RPMI7951 (cell line): ENCODE measurements around the gene ZFP62. TPM values are rescaled to one million over a fixed set of nuclear protein-coding genes. Genes with fewer than 3 reads are reported as not detected.

Experiments used
- DNase-seq: peaks from one replicate; pipeline ENCODE4 v3.0.0-alpha.2; 2012; ENCODE audit warnings: low read depth
- total RNA-seq: library from RNA; depleted of rRNA; stranded (reverse); fragments of >200 nt; shearing (Covaris generic); gene quantifications from 2 replicates; pipeline ENCODE4 v1.2.3, GENCODE V29; 2014

The ZFP62 gene
- total RNA-seq, 1 experiment from 2014 or later, result 16.0 TPM

GRCh38 chr5:180868960-180869359 lies 7.9 kb upstream of the ZFP62 start:
- DNase-seq, result peak; percentile 66

GRCh38 chr5:180866985-180867384 lies 5.9 kb upstream of the ZFP62 start:
- DNase-seq, result no peak

- DNase-seq, result no peak
Observed at GRCh38 chr5:180865981-180866695, 5.1 kb upstream of the ZFP62 start.

DNA sequence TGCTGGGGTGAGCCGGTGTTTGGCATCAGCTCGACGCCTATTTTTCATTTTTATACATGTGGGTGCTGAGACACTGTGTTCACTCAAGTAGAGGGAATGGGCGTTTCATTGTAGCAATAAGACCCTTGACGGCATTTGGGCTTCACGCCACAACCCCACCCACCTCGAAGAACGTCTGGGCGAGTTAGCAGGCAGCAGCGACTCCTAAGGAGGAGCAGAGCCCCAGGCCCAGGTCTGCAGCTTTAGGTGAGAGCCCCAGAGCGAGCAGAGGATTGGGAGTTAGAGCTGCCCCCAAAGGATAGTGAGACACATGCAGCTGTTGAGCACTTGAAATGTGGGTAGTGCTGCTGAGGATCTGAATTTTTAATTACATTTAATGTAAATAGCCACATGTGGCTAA lies 1.6 kb upstream of the ZFP62 start:
- DNase-seq, result no peak

DNA sequence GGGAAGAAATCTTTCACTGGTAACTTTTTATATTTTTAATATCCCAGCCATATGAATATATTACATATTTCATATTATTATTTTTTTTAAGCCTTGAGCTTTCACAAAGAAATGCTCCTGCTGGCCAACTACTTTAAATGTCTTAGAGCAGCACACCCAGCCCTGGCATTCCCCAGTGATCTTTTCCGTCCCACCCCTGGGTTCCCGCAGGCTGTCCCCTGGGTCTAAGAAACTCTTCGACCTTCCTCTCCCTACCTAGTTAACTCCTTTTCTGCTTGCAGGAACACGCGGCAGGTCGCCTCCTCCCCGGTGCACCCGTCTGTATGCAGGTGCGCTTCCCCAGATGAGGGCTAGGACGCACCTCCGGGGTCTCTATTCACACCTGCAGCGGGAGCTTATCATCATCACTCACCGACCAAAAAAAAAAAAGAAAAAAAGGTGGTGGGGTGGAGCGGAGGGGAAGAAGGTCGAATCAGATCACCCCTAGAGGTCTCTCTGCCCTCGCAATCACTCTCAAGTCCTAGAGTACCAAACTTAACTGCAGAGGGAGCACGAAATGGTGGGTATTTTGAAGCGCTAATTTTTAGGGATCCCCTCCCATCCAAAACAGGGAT lies 696 bp downstream of the ZFP62 start:
- peak; percentile 56 for DNase-seq

GRCh38 chr5:180858586-180858985 lies 2.5 kb downstream of the ZFP62 start:
- no peak for DNase-seq

GRCh38 chr5:180853848-180854176 lies 7.3 kb downstream of the ZFP62 start:
- DNase-seq, result no peak

DNA sequence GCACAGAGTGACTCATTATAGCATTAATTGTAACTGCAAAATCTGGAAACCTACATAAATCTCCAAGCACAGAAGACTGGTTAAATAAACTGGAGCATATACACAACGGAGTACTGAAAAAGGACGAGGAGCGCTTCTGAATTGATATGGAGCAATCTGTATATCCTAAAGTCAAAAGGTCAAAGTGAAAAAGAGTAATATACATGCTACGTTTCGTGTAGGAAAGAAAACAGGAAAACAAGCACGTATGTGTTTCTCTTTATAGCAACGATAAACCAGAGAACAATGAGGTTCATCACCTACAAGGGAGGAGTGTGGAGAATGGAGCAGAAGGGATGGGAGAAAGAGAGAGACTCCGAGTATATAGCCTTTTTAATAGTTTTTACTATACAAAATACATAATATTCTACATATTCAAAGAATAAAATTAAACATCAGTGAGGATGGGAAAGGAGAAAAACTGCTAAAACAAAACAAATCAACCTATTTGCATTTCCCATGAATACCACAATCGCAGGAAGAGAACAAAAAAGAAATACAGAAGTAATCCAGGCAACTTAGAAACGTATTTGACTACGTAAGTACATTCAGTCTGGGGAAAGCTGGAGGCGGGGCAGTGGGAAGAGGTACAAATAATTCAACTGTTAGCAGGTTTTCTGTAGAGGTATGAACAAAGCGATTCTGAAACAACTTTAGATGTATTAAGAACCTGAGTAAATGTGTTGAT lies 7.8 kb downstream of the ZFP62 start:
- no peak for DNase-seq

DNA sequence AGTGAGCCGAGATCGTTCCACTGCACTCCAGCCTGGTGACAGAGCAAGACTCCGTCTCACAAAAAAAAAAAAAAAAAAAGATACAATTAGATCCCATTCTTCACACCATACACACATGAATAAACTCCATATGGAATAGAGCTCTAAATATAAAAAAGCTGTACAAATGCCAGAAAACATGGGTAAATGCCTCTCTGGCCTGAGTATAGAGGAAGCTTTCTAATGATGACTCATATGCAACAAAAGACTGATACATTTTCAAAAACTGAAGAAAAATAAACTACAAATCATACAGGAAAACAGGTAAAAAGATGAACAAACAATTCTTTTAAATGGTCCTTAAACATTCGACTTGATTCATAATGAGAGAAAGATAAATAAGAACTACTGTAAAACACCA lies 8.6 kb downstream of the ZFP62 start:
- DNase-seq, result no peak

DNA sequence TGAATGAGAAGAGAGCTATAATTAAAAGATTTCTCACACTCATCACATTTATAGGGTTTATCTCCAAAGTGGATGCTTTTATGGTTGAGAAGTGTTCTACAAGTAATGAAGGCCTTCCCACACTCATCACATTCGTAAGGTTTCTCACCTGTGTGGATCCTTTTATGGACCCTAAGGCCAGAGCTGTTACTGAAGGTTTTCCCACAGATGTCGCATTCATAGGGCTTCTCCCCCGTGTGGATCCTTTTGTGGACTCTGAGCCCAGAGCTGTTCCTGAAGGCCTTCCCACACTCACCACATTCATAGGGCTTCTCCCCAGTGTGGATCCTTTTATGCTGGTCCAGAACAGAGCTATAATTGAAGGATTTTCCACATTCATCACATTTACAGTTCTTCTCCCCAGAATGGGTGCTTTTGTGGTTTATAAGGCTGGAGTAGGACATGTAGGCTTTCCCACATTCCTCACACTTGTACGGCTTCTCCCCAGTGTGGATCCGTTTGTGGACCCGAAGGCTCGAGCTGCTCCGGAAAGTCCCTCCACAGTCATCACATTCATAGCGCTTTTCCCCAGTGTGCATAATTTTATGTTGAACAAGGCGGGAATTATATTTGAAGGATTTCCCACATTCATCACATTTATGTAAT lies 10.5 kb downstream of the ZFP62 start:
- no peak for DNase-seq

GRCh38 chr5:180849827-180850226 lies 11.2 kb downstream of the ZFP62 start:
- no peak for DNase-seq

- DNase-seq, result no peak
Observed at GRCh38 chr5:180848878-180849277, 12.2 kb downstream of the ZFP62 start.

- DNase-seq, result no peak
Observed at GRCh38 chr5:180848265-180848664, 12.8 kb downstream of the ZFP62 start.

GRCh38 chr5:180847026-180847425 lies 14.1 kb downstream of the ZFP62 start:
- DNase-seq, result no peak

- DNase-seq, result no peak
Observed at GRCh38 chr5:180844858-180845257, 16.2 kb downstream of the ZFP62 start.

DNA sequence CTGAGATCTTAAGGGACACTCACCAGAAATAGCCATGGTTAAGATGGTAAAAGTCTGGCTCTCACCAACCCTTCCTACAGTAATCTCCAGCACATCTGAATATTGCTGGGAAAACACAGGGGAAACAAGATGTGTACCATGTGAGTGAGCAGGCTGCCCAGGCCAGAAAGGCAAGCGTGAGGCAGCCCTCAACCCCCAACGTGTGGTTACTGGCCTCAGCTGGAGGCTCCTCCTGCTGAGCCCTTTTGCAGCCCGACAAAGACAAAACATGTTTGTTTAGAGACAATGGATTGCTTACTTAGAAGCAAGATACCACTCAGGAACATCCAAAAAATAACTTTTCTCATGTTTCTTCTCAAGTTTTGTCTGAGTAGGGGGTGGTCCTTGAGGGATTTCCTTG lies 16.6 kb downstream of the ZFP62 start:
- no peak for DNase-seq

GRCh38 chr5:180839935-180840334 lies 21.1 kb downstream of the ZFP62 start:
- DNase-seq, result no peak

- DNase-seq, result no peak
Observed at GRCh38 chr5:180839227-180839626, 21.8 kb downstream of the ZFP62 start.

GRCh38 chr5:180837478-180837877 lies 23.6 kb downstream of the ZFP62 start:
- no peak for DNase-seq

DNA sequence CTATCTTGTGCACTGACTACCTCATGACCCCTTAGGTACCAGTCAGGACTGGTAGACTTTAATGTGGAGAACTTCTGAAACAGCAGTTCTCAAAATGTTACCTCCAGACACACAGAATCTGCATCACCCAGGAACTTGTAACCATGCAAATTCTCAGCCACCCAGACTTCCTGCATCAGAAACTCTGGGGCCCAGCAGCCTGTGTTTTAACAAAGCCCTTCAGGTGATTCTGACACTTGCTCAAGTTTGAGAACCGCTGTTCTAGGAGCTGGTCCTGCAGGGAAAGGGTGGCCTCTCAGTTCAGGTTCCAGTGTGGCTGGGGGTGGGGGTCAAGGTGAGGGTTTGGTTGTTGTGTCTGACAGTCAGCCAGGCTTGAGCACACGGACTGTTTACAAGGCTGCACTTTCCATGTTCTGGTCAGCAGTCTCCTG lies 28.4 kb downstream of the ZFP62 start:
- DNase-seq, result no peak

DNA sequence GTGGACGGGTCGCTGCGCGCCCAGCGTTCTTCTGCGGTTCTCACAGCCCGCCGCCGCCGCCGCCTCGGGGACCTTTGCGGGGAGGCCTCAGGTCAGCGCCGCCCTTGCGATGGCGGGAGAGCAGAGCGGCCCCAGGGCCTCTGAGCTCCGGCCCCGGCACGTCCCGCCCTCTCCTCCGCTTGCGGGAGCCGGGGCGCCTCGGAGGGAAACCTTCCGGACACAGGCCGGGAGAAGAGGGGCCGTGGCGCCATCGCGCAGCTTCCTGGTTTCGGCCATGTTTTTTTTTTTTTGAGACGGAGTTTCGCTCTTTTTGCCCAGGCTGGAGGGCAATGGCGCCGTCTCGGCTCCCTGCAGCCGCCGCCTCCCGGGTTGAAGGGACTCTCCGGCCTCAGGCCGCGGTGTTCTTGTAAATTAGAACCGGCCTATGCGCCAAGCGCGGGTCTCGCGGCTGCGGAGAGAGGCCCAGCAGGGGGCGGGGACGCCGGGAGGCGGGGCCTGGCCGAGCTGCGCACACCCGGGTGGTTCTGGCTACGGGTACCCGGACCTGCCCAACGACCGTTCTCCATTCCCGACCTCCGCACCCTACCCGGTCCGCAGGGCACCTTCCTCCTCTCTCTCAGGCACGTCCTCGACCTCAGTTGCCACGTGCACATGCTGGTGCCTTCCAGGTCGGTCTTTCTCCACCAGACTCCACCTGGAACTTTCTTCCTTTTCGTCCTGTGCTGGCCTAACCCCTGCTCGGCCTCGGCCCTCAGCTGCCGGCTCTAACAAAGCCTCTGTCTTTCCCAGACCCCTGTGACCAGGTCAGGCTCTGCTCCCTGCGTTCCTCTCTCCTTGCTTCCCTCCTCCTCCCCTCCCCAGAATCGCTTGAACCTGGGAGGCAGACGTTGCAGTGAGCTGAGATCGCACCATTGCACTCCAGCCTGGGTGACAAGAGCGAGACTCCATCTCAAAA lies 29.7 kb downstream of the ZFP62 start:
- peak; percentile 67 for DNase-seq
